HG02970 (cell line): ENCODE measurements around the gene SYT9.
"Not testable (repeated sequence)": the region's sequence is repeated elsewhere in the genome, so short reads cannot be mapped to it uniquely, and the experiment has no call there.

Experiments used
- ATAC-seq: cut with Tn5 transposase; IDR thresholded peaks from one replicate; pipeline ENCODE4 v1.9.1; 2021; ENCODE audit warnings: mild to moderate bottlenecking, moderate library complexity, moderate number of reproducible peaks; ENCODE audit not compliant: unreplicated experiment, low FRiP score

Gene SYT9

DNA sequence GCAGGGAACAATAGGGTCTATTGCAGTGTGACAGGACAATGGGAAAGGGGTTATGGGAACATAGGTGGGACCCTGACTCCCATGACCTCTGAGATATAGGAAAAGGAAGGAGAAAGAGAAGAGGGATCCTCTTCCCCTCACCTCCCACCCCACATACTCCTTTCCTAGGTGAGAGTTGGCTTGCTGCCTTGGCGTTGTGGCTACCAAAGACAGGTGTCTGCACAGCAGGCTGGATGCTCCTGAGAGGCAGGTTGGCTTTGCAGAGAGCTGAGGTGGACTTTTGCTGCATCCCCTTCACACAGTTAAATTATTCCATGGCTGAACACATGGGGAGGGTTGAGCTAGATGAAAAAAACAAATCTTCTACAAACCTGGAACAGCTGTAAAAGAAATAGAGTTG lies 80.7 kb downstream of the SYT9 start:
- no peak for ATAC-seq

DNA sequence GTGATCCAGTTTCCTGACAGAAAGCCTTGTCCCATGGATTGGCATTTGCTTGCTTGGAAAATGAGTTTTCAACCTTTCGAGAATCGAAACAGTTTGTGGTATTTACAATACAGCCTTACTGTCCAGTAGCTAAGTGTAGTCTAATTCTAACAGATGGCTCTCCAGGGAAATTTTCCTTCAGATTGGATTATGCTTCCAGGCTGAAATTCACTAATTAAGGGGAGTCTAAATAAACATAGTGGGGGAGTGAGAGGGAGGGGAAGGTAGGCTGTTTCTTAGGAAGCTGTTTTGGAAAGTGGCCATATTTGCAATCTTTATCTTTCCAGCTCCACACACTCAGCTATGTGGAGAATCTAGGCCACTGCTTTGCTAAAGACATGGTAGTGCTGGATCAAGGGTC lies 81.3 kb downstream of the SYT9 start:
- no peak for ATAC-seq

DNA sequence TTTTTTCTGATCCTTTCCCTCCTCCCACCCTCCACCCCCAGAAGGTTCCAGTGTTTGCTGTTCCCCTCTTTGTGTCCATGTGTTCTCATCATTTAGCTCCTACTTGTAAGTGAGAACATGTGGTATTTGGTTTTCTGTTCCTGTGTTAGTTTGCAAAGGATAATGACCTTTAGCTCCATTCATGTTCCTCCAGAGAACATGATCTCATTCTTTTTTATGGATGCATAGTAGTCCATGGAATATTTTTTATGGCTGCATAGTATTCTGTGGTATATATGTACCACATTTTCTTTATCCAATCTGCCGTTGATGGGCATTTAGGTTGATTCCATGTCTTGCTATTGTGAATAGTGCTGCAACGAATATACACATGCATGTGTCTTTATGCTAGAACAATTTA lies 83.7 kb downstream of the SYT9 start:
- not testable (repeated sequence) for ATAC-seq

DNA sequence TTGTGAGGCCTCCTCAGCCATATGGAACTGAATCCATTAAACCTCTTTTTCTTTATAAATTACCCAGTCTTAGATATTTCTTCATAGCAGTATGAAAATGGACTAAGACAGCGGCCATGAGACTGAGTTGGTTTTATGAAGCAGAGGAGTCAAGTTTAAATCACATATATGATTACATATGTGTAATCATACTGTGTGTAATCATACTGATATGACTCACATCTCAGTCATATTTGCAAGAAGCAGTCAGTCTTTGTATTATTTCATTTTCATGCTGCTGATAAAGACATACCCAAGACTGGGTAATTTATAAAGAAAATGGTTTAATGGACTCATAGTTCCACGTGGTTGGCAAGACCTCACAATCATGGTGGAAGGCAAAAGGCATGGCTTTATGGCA lies 89.8 kb downstream of the SYT9 start:
- no peak for ATAC-seq

DNA sequence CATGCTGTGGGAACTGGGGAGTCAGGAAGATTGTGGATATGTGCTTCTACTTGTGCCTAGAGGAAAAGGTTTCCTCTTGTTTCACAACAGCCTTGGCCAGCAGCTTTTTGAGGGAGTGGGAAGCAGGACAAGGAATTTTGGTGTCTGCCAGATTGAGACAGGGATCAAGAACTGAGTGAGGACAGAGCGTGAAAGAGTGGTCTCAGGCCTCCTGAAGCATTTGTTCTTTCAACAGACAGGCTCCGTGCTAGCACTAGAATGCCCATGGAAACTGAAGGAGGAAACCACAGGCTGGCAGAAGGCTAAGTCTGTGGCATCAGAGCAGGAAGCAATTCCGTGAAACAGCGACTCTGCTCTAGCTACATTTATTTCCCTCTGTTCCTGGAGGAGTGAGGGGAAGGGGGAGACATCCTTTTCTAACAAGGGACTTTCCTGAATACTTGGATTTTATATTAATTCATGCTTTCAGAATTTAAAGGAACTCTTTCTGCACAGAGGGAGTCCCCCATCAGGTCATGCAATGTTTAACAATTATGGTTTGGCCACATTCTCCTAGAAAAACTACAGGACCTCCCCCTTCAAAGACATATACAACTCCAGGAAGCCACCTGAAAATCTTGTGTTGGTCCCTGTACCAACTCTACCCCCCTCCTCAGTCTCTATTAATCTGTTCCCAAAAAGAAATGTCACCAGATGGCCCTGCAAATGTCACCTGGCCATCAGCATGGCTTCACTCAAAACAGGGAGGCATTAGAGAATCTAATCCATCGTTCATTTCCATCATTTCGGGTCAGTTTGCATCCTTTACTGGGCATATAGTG lies 96.1 kb downstream of the SYT9 start:
- ATAC-seq, result no peak

DNA sequence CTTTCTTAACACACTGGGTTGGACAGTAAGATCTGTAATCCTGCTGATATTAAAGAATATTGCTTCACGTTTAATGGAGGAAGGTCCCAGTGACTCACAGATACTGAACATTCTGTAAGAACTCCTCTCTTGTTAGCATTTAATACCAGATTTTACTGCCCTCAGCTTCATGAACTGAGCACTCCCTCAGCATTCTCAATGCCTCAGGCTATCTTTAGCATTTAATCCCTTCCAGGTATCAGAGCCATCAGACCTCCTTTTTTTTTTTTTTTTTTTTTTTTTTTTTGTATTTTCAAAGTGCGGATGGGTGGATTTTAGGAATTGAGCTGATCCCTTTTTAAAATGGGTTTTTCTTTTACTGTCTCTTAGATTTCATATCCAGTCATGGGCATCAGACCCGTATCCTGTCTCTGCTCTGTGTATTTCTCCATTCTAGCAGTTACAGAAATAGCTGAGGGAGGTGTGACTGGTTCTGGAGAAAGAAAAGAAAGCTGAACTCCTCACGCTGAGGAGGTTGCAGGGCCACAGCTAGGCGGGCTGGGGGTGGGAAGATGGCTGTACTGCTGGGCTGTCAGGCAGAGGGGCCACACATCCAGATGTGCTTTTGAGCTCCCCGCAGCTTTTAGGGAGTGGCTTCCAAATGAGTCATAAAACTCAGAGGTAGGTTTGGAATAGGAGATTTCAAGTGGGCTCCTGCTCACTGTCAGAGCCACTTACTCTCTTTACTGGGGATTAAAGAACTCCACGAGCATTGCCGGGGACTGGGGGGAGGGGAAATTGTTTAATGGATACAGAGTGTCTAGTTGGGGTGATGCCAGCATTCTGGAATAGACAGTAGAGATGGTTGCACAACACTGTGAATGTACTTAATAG lies 97.0 kb downstream of the SYT9 start:
- no peak for ATAC-seq

DNA sequence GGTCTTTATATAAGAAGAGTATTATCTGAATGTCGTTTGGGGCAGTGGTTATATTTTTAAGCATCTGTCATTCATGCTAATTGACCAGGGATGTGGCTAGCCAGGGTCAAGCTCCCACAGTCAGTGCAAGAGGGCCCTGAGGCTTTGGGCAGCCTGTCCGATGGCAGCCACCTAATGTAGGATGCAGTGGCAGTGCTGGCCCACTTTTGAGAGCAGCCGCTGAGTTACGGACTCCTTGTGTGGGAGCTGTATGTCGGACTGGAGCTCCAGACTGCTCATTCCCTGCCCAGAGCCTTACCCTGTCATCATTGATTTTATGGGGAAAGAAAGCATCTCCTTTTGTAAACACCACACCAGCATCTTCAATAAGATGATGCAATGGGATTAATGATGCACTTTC lies 99.5 kb downstream of the SYT9 start:
- no peak for ATAC-seq

DNA sequence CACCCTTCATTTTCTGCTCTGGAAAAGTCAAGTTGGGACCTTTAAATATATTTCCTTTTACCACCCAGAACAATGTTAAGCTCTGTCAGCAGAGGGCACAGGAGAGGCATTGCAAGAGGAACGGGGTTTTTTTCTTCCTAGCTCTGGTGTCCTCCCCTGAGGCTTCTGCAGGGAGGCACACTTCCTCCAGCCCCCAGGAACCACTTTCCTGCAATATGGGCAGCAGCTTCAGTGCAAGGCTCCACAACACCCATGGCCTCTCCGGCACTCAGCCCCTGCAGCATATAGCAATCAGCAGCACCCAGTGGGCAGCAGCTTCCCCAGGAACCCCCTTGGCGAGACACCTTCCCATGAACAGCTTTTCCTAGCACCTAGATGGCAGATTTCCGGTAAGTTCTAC lies 101.4 kb downstream of the SYT9 start:
- ATAC-seq, result no peak

DNA sequence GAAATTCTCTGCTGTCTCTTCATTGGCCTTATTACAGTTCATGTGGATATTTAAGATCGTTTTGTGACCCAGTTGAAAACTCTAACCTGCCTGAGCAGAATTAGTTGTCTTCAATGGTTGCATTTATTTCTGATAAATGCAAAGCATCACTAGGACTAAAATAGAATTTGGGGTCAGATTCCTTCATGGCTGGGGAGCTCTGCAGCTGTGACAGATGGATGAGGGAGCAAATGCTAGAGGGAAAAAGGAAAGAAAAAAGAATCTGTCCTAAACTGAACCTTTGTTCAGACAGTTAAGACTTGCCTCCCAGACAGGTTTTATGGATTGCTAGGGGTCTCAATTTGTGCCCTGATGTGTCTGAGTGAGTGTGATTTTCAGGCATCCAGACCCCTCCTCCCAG lies 113.0 kb downstream of the SYT9 start:
- no peak for ATAC-seq

DNA sequence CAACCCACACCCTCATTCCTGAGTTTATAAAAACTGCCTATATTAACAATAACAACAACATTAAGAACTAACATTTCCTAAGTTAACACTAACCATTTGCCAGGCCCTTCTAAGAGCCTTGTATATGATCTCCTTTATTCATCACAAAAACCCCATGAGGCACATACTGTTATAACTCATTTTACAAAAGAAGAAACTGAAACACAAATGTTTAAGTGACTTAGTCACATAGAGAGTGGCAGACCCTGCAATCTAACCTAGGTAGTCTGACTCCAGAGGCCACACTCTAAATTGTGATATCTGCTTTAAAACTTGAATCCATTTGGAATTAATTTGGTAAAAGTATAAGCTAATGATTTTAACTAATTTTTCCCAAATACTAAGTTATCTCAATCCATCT lies 116.1 kb downstream of the SYT9 start:
- no peak for ATAC-seq

DNA sequence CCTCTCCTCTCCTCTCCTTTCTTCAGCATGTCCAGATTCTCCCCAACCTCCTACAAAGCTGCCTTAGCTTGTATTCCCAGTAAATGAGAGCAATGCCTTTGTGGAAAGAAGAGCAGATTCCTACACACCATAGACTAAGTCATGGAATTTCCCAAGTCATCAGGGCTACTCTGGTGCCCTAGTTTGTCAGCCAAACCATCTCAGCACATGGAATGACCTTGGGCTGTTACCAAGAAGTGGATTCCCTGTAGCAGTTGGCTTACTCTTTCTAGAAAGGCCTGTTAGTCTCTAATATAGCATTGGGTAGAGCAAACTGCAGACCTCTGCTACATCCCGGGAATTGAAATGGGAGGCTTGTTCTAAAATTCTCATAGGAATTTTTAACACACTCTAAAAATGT lies 124.7 kb downstream of the SYT9 start:
- ATAC-seq, result no peak

DNA sequence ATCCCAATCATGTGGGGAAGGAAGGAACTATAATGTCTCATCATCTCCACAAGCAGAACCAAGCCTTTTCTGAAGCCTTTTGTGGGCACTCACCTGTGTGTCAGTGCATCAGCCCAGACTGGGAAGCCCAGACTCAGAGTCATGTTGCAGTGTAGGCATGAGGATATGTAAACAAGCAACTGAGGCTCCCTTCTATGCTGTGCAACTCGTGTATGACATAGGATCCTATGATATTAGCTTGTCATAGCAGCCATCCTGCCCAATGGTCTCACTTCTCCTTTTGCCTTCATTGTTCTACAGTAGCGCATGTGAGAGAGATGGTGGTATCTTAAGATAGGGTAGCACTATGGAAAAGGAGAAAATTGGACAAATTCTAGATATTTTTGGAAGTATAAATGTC lies 130.2 kb downstream of the SYT9 start:
- no peak for ATAC-seq

DNA sequence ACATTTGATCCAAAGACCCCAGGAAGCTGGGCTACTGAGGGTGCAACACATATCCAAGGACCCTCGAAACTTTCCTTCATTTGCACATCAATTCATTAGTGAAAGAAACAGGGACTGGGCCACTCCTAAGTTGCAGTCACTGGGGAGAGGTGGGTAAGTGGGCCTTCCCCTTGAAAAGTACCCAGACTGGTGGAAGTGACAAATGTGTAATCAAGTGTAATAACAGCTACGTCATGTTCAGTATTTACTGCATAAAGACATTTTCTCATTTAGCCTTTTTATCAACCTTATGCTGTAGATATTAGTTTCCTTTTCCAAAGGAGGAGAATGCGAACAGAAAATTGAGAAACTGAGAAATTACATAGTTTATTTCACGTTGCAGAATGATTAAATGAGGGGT lies 131.7 kb downstream of the SYT9 start:
- no peak for ATAC-seq

DNA sequence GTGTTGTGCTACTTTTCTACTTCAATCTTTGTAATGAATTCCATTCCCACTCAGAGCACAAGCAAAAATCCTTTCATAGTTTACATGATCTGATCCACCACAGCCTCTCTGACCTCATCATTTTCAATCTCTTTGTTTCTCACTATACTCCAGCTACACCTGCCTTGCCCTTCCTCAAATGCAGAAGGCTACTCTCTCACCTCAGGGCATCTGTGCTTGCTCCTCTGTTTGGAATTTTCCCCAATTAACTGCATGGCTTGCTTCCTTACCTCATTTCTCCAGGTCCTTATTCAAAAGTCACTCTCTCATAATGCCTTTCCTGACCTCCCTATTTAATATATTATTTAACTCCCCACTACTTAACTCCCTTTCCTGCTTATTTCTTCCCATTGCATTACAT lies 133.0 kb downstream of the SYT9 start:
- no peak for ATAC-seq

DNA sequence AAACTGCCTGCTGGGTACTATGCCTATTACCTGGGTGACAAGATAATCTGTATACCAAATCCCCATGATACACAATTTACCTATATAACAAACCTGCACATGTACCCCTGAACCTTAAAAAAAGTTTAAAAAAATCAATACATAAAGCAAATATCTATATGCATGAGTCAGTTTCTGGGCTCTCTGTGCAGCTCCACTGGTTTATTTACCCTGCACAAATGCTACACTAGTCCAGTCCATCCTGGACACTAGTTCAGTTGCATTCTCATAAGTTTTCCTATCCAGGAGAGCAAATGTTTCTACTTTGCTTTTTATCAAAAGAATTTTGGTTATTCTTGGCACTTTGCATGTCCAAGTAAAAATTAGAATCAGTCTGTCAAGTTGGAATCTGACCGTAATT lies 133.8 kb downstream of the SYT9 start:
- ATAC-seq, result no peak

DNA sequence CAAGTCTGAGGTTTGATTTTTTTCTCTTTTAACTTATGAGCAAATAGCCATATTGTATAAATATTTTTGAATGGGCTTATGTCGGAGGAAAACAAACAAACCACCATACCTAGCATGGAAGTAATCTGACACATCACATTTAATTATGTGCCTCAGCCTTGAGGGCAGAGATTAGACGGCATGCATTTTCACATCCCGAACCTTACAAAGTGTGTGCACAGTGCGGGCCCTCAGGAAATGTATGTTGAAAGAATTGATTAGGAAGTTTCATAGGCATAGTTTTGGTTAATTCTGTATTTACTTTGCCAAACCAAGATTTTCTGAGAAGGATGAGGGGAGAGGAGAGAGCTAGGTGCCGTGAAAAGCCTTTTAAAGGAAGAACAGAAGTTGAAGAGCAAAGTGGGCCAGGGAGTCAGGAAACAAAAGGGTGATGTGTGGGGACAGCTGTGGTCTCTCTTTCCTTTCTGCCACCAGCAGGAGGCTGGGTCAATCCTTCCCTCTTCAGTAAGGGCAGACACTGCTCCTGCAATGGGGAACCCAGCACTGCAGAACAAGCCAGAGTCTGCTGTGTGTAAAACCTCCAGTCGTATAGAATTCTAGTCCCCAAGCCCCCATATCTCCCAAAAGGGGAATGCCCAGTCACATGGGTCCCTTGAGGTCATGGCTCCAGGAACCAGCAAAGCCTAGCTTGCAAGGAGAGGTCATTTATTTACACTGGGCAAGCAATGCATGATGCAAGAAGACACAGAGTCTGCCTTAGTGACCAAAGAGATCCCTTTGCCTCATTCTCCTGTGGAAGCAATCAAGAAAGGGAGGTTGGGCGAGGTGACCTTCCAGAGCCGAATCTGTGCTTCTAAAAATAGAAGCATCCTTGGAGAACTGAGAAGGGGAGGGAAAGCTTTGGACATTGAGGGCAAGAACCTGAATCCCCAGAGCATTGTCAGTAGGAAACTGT lies 162.5 kb downstream of the SYT9 start:
- ATAC-seq, result no peak

DNA sequence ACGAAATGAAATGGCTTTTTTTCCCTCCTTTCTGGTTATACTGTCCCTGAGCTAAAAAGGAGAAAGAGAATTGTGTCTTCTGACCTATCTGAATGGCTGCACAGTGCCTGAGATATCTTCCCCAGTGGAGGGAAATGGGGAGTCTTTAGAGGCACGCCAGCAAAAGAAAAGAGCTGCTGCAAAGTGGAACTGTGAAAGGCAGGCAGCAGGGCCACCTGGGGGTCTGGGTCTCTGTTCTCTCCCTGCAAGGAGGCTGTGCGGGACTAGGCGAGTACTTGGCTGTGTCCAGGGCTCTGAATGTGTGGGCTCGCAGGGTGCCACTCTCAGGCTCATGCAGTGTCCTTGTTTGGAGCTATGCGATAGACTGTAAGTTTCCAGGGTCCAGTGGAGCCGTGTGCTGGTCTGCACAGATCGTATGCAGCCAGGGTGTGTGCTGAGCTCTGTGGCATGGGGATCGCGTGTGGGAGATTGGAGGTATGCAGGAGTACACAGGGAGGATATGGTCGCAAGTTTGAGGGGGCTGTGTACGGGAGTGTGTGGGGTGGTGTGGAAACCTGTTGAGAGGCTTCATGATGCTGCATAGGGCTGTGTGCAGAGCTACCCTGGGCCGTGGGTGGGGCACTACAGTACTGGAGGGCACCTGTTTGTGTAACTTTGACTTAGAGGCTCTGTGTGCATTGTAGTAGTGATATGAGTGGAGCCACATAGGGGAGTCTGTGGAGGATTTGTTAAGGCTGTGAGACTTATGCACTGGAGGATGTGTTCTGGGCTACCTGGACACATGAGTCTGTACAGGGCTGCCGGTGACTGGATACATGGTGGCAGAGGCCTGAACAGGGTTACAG lies 163.5 kb downstream of the SYT9 start:
- ATAC-seq, result no peak

DNA sequence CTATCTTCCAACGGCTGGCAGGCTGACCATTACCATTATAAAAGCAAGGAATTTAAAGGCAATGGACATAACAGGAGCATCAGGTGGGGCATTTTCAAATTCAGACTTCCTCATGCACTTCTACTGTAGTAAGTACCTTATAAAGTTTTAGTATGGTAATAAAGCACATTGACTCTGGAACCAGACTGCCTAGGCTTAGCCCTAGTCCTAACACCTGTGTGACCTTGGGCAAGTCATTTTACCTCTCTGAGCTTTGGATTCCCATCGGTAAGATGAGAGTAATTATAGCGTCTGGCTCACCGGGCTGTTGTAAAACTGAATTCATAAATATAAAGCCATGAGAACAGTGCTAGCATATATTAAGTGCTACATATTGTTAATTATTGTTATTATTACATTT lies 164.4 kb downstream of the SYT9 start:
- ATAC-seq, result no peak

DNA sequence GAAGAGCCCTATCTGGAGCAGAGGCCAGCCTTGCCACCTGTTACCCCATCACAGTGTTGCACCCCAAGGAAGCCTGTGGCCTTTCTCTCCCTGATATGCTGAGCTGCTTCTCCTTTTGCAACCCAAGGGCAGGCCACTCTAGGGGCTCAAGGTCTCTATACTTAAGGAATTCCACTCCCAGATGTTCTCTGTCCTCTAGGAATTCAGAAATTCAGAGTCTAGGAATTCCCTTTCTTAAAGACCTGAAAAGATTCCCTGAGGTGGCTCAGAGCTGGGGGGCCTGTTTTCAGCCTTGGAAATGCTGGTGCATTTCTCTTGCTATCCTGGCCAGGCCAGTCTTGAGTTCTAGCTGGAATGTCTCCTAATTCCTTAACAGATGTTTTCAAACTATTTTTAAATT lies 165.6 kb downstream of the SYT9 start:
- no peak for ATAC-seq

DNA sequence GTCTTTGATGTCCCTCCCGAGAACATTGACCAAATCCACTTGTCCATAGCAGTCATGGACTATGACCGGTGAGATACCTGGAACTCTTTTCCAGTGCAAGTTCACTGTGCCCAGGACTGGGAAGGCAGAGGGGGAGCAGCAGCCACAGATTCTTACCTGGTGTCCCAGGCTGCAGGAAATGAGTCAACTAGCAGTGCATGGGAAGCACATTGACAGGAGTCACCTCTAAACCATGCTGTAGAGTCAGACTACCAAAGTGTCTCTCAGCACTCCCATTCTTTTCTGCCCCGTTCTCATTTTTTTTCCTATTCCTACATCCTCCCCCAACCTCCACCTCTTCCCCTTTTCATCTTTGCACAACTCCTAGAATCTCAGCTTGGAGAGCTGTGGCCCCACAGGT lies 166.4 kb downstream of the SYT9 start:
- no peak for ATAC-seq
